Measurements from ENCODE around the gene RILPL2.

DNA sequence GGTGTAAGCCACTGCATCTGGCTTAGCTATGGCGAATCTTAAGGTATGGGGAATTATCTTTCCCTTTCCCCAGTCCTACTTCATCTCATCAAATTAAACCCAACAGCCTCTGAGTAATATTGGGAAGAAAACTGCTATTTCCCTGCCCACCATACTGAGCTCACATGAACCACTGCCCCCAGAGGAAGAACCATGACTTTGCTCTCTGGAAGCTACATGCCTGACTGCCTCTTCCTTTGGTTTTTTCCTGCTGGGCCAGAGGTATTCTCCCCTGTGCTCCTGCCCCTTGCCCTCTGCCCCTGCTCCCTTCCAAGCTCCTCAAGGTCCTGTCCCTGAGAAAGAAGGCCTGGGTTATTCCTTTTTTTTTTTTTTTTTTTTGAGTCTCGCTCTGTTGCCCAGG lies 15.2 kb downstream of the RILPL2 start:
- TF ChIP-seq, protein P1, sequence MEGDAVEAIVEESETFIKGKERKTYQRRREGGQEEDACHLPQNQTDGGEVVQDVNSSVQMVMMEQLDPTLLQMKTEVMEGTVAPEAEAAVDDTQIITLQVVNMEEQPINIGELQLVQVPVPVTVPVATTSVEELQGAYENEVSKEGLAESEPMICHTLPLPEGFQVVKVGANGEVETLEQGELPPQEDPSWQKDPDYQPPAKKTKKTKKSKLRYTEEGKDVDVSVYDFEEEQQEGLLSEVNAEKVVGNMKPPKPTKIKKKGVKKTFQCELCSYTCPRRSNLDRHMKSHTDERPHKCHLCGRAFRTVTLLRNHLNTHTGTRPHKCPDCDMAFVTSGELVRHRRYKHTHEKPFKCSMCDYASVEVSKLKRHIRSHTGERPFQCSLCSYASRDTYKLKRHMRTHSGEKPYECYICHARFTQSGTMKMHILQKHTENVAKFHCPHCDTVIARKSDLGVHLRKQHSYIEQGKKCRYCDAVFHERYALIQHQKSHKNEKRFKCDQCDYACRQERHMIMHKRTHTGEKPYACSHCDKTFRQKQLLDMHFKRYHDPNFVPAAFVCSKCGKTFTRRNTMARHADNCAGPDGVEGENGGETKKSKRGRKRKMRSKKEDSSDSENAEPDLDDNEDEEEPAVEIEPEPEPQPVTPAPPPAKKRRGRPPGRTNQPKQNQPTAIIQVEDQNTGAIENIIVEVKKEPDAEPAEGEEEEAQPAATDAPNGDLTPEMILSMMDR (IDR thresholded peaks at IDR 0.05; ENCODE audit: poor library complexity), result no peak
- TF ChIP-seq EZH2phosphoT487 (IDR thresholded peaks at IDR 0.05; ENCODE audit: low read depth, severe bottlenecking, unreplicated experiment), result no peak
